ENCODE data around the gene MAP1A.
"Not testable (repeated sequence)": the region's sequence is repeated elsewhere in the genome, so short reads cannot be mapped to it uniquely, and the experiment has no call there.

Gene MAP1A

DNA sequence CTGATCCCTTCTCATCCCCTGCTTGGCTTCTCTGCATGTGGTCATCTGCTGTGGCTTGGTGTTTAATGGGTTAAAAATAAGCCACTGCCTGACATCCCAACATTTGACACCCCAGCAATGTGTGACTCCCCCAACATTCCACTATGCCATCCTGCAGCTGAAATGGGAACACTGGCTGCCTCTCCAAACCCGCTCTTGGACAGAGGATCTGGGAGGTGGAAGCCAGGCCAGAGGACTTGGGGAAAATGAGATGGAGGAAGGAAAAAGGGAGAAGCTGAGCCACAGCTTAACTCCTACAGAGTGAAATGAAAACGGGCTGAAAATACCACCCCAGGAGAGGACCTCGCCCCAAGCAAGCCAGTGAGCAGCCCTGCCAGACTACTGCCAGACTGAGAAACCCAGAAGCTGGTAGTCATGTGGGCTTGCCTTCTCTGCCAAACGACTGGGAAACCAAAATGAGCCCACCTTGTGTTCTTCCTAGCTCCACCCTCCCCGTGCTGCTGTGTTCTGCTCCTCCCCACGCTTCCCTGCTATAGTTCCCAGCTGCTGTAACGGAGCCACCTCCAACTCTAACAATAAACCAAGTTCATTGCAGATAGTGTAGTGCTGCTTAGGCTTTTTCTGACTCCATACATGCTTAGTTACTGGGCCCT, 13.7 kb downstream of the MAP1A start:
- no peak for DNase-seq

DNA sequence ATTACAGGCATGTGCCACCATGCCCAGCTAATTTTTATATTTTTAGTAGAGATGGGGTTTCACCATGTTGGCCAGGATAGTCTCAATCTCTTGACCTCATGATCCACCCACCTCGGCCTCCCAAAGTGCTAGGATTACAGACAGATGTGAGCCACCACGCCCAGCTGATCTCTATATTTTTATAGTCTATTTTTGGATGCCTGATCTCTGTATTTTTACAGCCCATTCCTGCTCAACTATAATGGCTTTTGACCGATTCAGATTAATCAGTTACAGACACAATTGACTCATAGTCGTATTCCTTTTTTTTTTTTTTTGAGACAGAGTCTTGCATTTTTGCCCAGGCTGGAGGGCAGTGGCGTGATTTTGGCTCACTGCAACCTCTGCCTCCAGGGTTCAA, 15.4 kb downstream of the MAP1A start:
- DNase-seq, result not testable (repeated sequence)

DNA sequence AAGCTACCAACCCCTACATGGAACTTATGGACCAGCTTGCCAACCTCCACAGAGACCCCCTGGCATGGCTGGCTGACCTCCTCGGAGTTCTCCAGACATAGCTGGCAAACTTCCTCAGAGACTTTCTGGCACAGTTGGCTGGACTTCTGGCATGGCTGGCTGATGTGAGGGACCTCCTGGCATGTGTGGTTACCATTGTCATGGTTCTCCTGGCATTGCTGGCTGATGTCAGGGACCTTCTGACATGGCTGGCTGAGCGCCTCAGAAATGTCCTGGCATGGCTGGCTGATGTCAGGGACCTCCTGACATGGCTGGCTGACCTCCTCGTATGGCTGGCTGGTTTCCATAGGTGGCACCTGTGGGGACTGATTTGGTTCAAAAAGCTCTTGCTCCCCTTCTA, 17.5 kb downstream of the MAP1A start:
- no peak for DNase-seq

DNA sequence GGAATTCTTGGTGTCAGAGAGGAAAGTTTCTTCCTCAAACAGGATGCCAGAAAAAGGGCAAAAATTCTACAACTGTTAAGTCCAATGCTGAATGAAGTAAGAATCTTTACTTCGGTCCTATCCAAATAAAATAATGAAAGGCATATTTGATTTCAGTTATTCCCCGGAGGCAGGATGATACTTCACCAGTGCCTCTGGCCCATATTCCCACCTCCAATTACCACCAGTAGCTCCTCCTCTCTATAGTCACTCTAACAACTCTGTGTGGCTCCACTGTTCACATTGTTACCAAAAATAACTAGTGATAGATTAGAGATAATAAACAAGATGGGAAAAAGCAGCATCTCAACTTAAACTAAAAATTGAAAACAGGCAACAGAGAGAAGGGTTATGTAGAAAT, 20.7 kb downstream of the MAP1A start:
- DNase-seq, result no peak

DNA sequence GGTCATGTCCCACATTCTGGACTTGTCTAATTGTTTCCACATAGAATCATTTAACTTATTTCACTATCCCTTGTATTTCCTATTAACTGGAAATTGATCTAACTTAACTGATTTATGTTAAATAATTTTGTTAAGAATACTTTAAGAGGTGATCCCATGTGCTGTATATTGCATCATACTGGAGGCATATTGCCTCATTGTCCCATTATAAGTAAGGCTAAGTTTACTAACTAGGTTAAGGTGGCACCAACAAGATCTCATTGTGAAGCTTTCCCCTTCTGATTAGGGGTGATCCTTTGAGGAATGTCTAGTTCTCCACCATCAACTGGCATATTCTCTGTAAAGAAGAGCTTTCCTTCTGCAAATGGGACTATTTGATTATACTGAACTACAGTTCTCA, 24.4 kb downstream of the MAP1A start:
- DNase-seq, result no peak

DNA sequence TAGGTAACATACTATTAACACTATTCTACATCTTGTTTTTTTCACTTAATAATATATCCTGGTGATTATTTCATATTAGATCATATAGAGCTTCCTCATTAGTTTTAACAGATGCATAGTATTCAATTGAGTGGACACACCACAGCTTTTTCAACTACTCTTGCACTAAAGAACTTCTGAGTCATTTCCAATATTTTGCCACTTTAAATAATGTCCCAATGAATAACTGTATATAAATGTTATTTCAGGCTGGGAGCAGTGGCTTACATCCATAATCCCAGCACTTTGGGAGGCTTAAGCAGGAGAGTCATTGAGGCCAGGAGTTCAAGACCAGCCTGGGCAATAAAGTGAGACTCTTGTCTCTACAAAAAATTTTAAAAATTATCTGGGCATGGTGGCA, 26.9 kb downstream of the MAP1A start:
- no peak for DNase-seq

DNA sequence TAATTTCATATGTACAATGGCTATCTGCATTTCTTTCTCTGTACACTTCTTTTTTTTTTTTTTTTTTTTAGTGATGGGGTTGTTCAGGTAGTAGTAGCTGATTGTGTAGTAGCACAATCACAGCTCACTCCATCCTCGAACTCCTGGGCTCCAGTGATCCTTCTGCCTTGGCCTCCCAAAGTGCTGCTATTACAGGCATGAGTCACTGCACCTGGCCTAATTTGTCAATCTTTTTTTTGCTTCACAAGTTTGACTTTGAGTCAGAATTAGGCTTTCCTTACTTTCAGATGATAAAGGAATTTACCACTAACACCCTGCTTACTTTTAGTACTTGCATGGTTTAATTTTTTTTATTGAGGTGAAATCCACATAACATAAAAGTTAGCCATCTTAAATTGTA, 28.0 kb downstream of the MAP1A start:
- DNase-seq, result no peak

DNA sequence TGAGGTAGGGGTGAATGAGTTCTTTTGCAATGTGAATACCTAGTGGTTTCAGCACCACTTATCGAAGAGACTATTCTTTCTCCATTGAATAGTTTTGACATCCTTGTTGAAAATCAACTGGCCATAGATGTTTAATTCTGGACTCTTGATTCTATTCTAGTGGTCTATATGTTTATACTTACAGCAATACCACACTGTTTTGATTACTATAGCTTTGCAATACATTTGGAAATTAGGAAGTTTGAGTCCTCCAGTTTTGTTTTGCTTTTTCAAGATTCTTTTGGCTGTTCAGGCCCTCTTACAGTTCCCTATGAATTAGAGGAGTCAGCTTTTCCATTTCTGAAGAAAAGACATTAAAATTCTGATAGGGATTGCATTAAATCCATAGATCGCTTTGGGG, 30.1 kb downstream of the MAP1A start:
- DNase-seq, result no peak

DNA sequence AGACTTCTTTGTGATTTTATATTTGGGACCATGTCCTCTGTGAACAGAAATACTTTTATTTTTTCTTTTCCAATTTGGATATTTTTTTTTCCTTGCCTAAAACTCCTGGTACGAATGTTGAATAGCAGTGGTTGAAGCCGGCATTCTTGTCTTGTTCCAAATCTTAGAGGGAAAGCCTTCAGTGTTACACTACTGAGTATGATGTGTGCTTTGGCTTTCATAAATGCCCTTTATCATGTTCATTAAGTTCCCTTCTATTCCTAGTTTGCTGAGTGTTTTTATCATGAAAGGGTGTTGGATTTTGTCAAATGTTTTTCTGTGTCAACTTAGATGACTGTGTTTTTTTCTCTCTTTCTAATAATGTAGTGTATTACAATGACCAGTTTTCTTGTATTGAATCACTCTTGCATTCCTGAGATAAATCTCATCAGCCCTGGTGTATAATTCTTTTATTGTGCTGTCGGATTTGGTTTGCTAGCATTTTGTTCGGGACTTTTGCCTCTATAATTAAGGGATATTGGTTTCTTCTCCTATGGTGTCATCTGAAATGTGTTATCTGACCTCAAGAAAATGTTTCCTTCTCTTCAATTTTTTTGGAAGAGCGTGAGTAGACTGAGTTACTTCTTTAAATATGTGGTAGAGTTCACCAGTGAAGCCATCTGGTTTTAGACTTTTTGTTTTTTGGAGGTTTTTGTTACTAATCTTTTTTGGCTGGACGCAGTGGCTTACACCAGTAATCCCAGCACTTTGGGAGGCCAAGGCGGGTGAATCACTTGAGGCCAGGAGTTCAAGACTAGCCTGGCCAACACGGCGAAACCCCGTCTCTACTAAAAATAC, 33.3 kb downstream of the MAP1A start:
- no peak for DNase-seq

DNA sequence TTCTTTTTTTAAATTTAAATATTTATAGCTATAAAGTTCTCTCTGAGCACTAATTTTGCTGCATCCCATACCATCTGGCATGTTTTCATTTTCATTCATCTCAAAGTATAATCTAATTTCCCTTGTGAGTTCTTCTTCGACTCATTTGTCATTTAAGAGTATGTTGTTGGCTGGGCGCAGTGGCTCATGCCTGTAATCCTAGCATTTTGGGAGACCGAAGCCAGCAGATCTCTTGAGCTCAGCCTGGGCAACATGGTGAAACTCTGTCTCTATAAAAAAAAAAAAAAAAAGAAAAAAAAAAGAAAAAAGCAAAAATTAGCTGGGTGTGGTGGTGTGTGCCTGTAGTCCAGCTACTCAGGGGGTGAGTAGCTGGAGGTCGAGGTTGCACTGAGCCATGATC, 34.8 kb downstream of the MAP1A start:
- DNase-seq, result no peak

DNA sequence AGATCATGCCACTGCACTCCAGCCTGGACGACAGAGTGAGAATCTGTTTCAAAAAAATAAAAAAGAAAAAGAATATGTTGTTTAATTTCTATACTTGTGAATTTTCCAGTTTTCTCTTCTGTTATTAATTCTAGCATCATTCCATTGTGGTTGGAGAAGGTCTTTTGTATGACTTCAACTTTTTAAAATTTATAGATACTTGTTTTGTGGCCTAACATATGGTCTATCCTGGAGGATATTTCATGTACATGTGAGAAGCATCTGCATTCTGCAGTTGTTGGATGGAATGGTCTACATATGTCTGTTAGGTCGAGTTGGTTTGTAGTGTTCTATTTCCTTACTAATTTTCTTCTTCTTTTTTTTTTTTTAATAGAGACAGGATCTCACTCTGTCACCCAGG, 35.6 kb downstream of the MAP1A start:
- no peak for DNase-seq

DNA sequence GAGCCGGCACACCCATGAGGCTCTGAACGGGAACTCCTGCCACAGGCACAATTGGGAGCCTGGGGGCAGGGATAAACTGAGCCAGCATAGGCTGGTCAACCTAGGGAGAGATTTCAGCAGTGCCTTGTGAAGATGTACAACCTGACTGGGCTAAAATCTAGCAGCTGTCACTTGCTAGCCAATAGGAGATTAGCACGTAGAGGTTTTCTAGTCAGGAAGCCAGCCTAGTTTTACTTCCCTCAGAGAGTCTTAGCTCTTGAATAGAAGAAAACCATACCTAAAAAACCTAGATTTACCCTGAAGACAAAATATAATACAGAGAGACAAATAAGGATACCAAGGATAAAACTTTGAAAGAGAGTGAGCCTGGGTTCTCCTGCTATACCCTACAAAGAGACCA, 45.3 kb downstream of the MAP1A start:
- DNase-seq, result not testable (repeated sequence)

DNA sequence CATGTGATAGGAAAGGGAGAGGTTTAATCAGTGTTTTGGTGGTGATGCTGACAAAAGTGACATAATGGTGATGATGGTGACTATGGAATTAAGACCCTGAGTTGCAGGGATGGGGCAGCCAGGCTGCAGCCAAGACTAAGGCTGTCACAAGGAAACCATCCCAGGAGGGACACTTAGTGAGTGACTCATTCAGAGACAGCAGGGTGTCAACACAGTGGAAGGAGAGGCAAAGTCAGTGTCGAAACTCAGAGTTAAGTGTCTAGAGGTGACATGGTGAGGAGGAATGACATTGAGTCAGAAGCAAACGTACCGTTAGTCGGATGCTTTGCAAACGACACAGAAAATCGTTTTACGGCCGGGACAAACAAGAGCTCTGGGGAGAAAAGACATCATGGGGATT, 46.4 kb downstream of the MAP1A start:
- not testable (repeated sequence) for DNase-seq

DNA sequence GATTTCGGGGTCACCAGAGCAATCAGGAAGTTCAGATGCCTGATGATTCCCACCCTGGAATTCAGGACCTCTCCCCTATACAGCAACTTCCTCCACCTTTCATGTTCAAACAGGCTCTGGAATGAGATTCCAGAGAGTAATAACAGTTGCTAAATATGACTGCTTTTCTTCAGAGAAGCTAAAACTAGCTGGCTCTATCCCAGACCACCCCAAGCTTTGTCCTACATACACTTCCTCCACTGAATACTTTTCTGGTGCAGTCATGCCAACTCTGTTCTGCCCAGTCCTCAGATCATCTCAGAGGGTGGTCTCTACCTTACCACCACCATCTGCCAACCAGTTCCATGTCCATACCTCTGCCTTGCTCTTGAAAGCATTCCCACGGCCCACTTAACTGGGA, 49.2 kb downstream of the MAP1A start:
- DNase-seq, result not testable (repeated sequence)

DNA sequence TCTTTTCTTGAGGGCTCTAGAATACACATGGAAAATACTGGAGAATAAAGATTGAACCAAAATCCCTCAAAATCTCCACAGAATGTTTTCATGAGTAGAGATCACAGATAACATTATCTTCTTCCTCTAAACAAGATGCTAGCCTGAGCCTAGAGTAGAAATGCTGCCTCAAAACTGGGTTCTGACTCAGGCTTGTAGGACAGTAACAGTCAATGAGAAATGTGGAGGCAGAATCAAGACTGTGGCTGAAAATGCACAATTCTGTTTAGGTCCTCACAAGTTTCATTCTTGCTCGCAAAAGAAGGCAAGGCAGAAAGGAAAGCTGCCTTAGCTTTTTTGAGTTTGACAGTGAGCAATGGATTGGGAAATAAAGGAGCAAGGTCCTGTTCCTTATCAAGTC, 57.2 kb downstream of the MAP1A start:
- DNase-seq, result not testable (repeated sequence)

Measured in activated CD8-positive, alpha-beta memory T cell treated with anti-CD3 and anti-CD28 coated beads, Interleukin-2, amount 50 U/mL, for 4 hours (primary cell).